ENCODE measurements around the gene NBPF26.
"Not testable (repeated sequence)": the region's sequence is repeated elsewhere in the genome, so short reads cannot be mapped to it uniquely, and the experiment has no call there.

Gene NBPF26

GRCh38 chr1:120878206-120878605 is 154.5 kb downstream of the NBPF26 start:
- H3K9me3 ChIP-seq (ENCODE audit: control insufficient read depth, insufficient read depth, low read depth, low read length); H3K36me3 ChIP-seq (ENCODE audit: control insufficient read depth in 2 of 2, insufficient read depth in 1 of 2, low read length in 2 of 2); H3K4me1 ChIP-seq (ENCODE audit: control insufficient read depth, insufficient read depth, low read length); POLR2A ChIA-PET; H3K27ac ChIP-seq (ENCODE audit: extremely low read depth, low read depth, low read length); H3K4me3 ChIP-seq (ENCODE audit: low read depth, low read length); CTCF ChIA-PET: not testable (repeated sequence)

DNA sequence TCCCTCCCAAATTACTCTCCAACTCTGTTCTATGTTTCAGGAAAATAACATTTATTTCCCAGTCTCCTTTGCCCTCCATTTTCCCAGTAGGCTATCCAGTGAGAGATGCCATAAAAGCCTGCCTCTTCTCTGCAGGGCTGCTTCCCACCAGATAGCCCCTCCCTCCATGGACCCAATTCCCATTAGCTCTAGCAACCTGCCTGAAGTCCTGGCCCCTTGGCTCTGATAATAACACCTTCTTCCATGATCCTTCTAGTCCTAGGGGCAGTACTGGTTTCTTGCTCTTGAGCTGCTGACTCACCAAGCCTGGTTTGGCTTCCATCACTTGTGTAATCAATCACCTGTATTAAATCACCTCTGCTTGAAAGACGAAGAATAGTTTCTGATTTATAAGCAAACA is 156.3 kb downstream of the NBPF26 start:
- H3K36me3 ChIP-seq (ENCODE audit: control insufficient read depth in 2 of 2, insufficient read depth in 1 of 2, low read length in 2 of 2); H3K27ac ChIP-seq (ENCODE audit: extremely low read depth, low read depth, low read length); CTCF ChIA-PET; H3K9me3 ChIP-seq (ENCODE audit: control insufficient read depth, insufficient read depth, low read depth, low read length); H3K4me1 ChIP-seq (ENCODE audit: control insufficient read depth, insufficient read depth, low read length); H3K4me3 ChIP-seq (ENCODE audit: low read depth, low read length); POLR2A ChIA-PET: not testable (repeated sequence)

GRCh38 chr1:120881934-120882333 is 158.2 kb downstream of the NBPF26 start:
- H3K4me1 ChIP-seq (ENCODE audit: control insufficient read depth, insufficient read depth, low read length); POLR2A ChIA-PET; H3K9me3 ChIP-seq (ENCODE audit: control insufficient read depth, insufficient read depth, low read depth, low read length); H3K4me3 ChIP-seq (ENCODE audit: low read depth, low read length); CTCF ChIA-PET; H3K36me3 ChIP-seq (ENCODE audit: control insufficient read depth in 2 of 2, insufficient read depth in 1 of 2, low read length in 2 of 2); H3K27ac ChIP-seq (ENCODE audit: extremely low read depth, low read depth, low read length): not testable (repeated sequence)

Data from HEK293 (cell line).